ENCODE results near the gene FBN1.

FBN1 gene

GRCh38 chr15:48636511-48636910, 9.0 kb downstream of the FBN1 start:
- no peak overlapping the region for H2BK12ac ChIP-seq (ENCODE audit: low read length)
- H4K8ac ChIP-seq (ENCODE audit: low read depth, low read length): no peak overlapping the region
- H3K36me3 ChIP-seq (replicated peaks in 1 of 2; ENCODE audit: control insufficient read depth in 2 of 2, insufficient read depth in 2 of 2, low read length in 2 of 2): no peaks in the 10 kb centered on the region
- H3K27me3 ChIP-seq (ENCODE audit: control insufficient read depth in 3 of 3, insufficient read depth in 3 of 3, low read depth in 1 of 3, low read length in 3 of 3): no peaks in the 10 kb centered on the region
- no peak overlapping the region for H2AK5ac ChIP-seq (ENCODE audit: low read depth, low read length)
- H3K9ac ChIP-seq (ENCODE audit: low read depth, low read length, poor library complexity): no peak overlapping the region
- no peak overlapping the region for H3K4ac ChIP-seq (ENCODE audit: low read length)
- H3K4me2 ChIP-seq (ENCODE audit: insufficient read depth, low read length, poor library complexity, severe bottlenecking): no peak overlapping the region
- DNase-seq (ENCODE audit: low spot score): no peak
- no peak overlapping the region for H4K91ac ChIP-seq (ENCODE audit: low read depth, low read length, poor library complexity)
- H2BK5ac ChIP-seq (ENCODE audit: low read length): no peak overlapping the region
- no peaks in the 10 kb centered on the region for H3K4me1 ChIP-seq (ENCODE audit: control insufficient read depth in 2 of 2, insufficient read depth in 1 of 2, low read depth in 1 of 2, low read length in 2 of 2)
- H3K9me3 ChIP-seq (replicated peaks in 1 of 2; ENCODE audit: control insufficient read depth in 2 of 2, insufficient read depth in 1 of 2, low read depth in 1 of 2, low read length in 2 of 2): no peaks in the 10 kb centered on the region
- no peak overlapping the region for H3K14ac ChIP-seq (ENCODE audit: low read length)
- H3K79me1 ChIP-seq (ENCODE audit: low read depth, low read length): no peaks in the 10 kb centered on the region
- no peak overlapping the region for H3K4me3 ChIP-seq (ENCODE audit: low read length in 2 of 2)
- H3K23ac ChIP-seq (ENCODE audit: low read depth, low read length, poor library complexity): no peak overlapping the region
- no peak overlapping the region for H3K18ac ChIP-seq (ENCODE audit: low read length)
- H2BK15ac ChIP-seq (ENCODE audit: low read length): no peak overlapping the region
- H2BK120ac ChIP-seq (ENCODE audit: low read depth, low read length): no peak overlapping the region
- no CpG with 5 or more reads among the region's 5 CpGs for WGBS, 2 donors (ENCODE audit: extremely low coverage in 2 of 2, insufficient read length in 2 of 2, insufficient replicate concordance in 1 of 2)
- no peak overlapping the region for H3K27ac ChIP-seq (replicated peaks; ENCODE audit: low read length)
- H2AFZ ChIP-seq (ENCODE audit: low read length): no peak overlapping the region

- no peak overlapping the region for H3K23ac ChIP-seq (ENCODE audit: low read depth, low read length, poor library complexity)
- no peak overlapping the region for H4K8ac ChIP-seq (ENCODE audit: low read depth, low read length)
- H3K14ac ChIP-seq (ENCODE audit: low read length): no peak overlapping the region
- H3K4me2 ChIP-seq (ENCODE audit: insufficient read depth, low read length, poor library complexity, severe bottlenecking): no peak overlapping the region
- no peak overlapping the region for H2AFZ ChIP-seq (ENCODE audit: low read length)
- no peak overlapping the region for H2BK15ac ChIP-seq (ENCODE audit: low read length)
- WGBS, 2 donors (ENCODE audit: extremely low coverage in 2 of 2, insufficient read length in 2 of 2, insufficient replicate concordance in 1 of 2): no CpG with 5 or more reads among the region's 2 CpGs
- H2AK5ac ChIP-seq (ENCODE audit: low read depth, low read length): no peak overlapping the region
- H3K9ac ChIP-seq (ENCODE audit: low read depth, low read length, poor library complexity): no peak overlapping the region
- no peaks in the 10 kb centered on the region for H3K9me3 ChIP-seq (replicated peaks in 1 of 2; ENCODE audit: control insufficient read depth in 2 of 2, insufficient read depth in 1 of 2, low read depth in 1 of 2, low read length in 2 of 2)
- no peak overlapping the region for H2BK120ac ChIP-seq (ENCODE audit: low read depth, low read length)
- no peak overlapping the region for H2BK5ac ChIP-seq (ENCODE audit: low read length)
- H2BK12ac ChIP-seq (ENCODE audit: low read length): no peak overlapping the region
- no peaks in the 10 kb centered on the region for H3K27me3 ChIP-seq (ENCODE audit: control insufficient read depth in 3 of 3, insufficient read depth in 3 of 3, low read depth in 1 of 3, low read length in 3 of 3)
- H3K36me3 ChIP-seq (replicated peaks in 1 of 2; ENCODE audit: control insufficient read depth in 2 of 2, insufficient read depth in 2 of 2, low read length in 2 of 2): no peaks in the 10 kb centered on the region
- no peak overlapping the region for H4K91ac ChIP-seq (ENCODE audit: low read depth, low read length, poor library complexity)
- H3K79me1 ChIP-seq (ENCODE audit: low read depth, low read length): no peaks in the 10 kb centered on the region
- no peak overlapping the region for H3K27ac ChIP-seq (replicated peaks; ENCODE audit: low read length)
- DNase-seq (ENCODE audit: low spot score): no peak
- no peak overlapping the region for H3K18ac ChIP-seq (ENCODE audit: low read length)
- peaks cover 3 to 4% of the 10 kb centered on the region in 2 donors for H3K4me1 ChIP-seq (ENCODE audit: control insufficient read depth in 2 of 2, insufficient read depth in 1 of 2, low read depth in 1 of 2, low read length in 2 of 2)
- H3K4me3 ChIP-seq (ENCODE audit: low read length in 2 of 2): no peak overlapping the region
- no peak overlapping the region for H3K4ac ChIP-seq (ENCODE audit: low read length)
Measured at GRCh38 chr15:48634893-48635292, 10.6 kb downstream of the FBN1 start.

GRCh38 chr15:48634096-48634495, 11.4 kb downstream of the FBN1 start:
- H3K18ac ChIP-seq (ENCODE audit: low read length): no peak overlapping the region
- H4K91ac ChIP-seq (ENCODE audit: low read depth, low read length, poor library complexity): no peak overlapping the region
- H2BK120ac ChIP-seq (ENCODE audit: low read depth, low read length): no peak overlapping the region
- no peaks in the 10 kb centered on the region for H3K27me3 ChIP-seq (ENCODE audit: control insufficient read depth in 3 of 3, insufficient read depth in 3 of 3, low read depth in 1 of 3, low read length in 3 of 3)
- H2BK15ac ChIP-seq (ENCODE audit: low read length): no peak overlapping the region
- H3K36me3 ChIP-seq (replicated peaks in 1 of 2; ENCODE audit: control insufficient read depth in 2 of 2, insufficient read depth in 2 of 2, low read length in 2 of 2): no peaks in the 10 kb centered on the region
- no peak overlapping the region for H4K8ac ChIP-seq (ENCODE audit: low read depth, low read length)
- DNase-seq (ENCODE audit: low spot score): no peak
- no peak overlapping the region for H2BK5ac ChIP-seq (ENCODE audit: low read length)
- H3K79me1 ChIP-seq (ENCODE audit: low read depth, low read length): no peaks in the 10 kb centered on the region
- H3K27ac ChIP-seq (replicated peaks; ENCODE audit: low read length): no peak overlapping the region
- H2AFZ ChIP-seq (ENCODE audit: low read length): no peak overlapping the region
- H3K9ac ChIP-seq (ENCODE audit: low read depth, low read length, poor library complexity): no peak overlapping the region
- H3K9me3 ChIP-seq (replicated peaks in 1 of 2; ENCODE audit: control insufficient read depth in 2 of 2, insufficient read depth in 1 of 2, low read depth in 1 of 2, low read length in 2 of 2): no peaks in the 10 kb centered on the region
- no peak overlapping the region for H3K4ac ChIP-seq (ENCODE audit: low read length)
- H3K23ac ChIP-seq (ENCODE audit: low read depth, low read length, poor library complexity): no peak overlapping the region
- no peak overlapping the region for H3K14ac ChIP-seq (ENCODE audit: low read length)
- H2BK12ac ChIP-seq (ENCODE audit: low read length): no peak overlapping the region
- WGBS, 2 donors (ENCODE audit: extremely low coverage in 2 of 2, insufficient read length in 2 of 2, insufficient replicate concordance in 1 of 2): no CpG with 5 or more reads among the region's 3 CpGs
- H3K4me2 ChIP-seq (ENCODE audit: insufficient read depth, low read length, poor library complexity, severe bottlenecking): no peak overlapping the region
- no peak overlapping the region for H2AK5ac ChIP-seq (ENCODE audit: low read depth, low read length)
- H3K4me1 ChIP-seq (ENCODE audit: control insufficient read depth in 2 of 2, insufficient read depth in 1 of 2, low read depth in 1 of 2, low read length in 2 of 2): peaks cover 3 to 4% of the 10 kb centered on the region in 2 donors
- H3K4me3 ChIP-seq (ENCODE audit: low read length in 2 of 2): no peak overlapping the region

GRCh38 chr15:48632651-48633050, 12.9 kb downstream of the FBN1 start:
- no peaks in the 10 kb centered on the region for H3K79me1 ChIP-seq (ENCODE audit: low read depth, low read length)
- H2BK15ac ChIP-seq (ENCODE audit: low read length): no peak overlapping the region
- no peak overlapping the region for H3K23ac ChIP-seq (ENCODE audit: low read depth, low read length, poor library complexity)
- no peaks in the 10 kb centered on the region for H3K36me3 ChIP-seq (replicated peaks in 1 of 2; ENCODE audit: control insufficient read depth in 2 of 2, insufficient read depth in 2 of 2, low read length in 2 of 2)
- no CpG with 5 or more reads among the region's 1 CpG for WGBS, 2 donors (ENCODE audit: extremely low coverage in 2 of 2, insufficient read length in 2 of 2, insufficient replicate concordance in 1 of 2)
- H2AK5ac ChIP-seq (ENCODE audit: low read depth, low read length): no peak overlapping the region
- no peaks in the 10 kb centered on the region for H3K9me3 ChIP-seq (replicated peaks in 1 of 2; ENCODE audit: control insufficient read depth in 2 of 2, insufficient read depth in 1 of 2, low read depth in 1 of 2, low read length in 2 of 2)
- no peak overlapping the region for H3K4me2 ChIP-seq (ENCODE audit: insufficient read depth, low read length, poor library complexity, severe bottlenecking)
- no peak overlapping the region for H2BK12ac ChIP-seq (ENCODE audit: low read length)
- no peak overlapping the region for H4K91ac ChIP-seq (ENCODE audit: low read depth, low read length, poor library complexity)
- DNase-seq (ENCODE audit: low spot score): no peak
- H3K4me1 ChIP-seq (ENCODE audit: control insufficient read depth in 2 of 2, insufficient read depth in 1 of 2, low read depth in 1 of 2, low read length in 2 of 2): peaks cover 6 to 7% of the 10 kb centered on the region in 2 donors
- no peak overlapping the region for H2BK120ac ChIP-seq (ENCODE audit: low read depth, low read length)
- H3K4me3 ChIP-seq (ENCODE audit: low read length in 2 of 2): no peak overlapping the region
- H2BK5ac ChIP-seq (ENCODE audit: low read length): no peak overlapping the region
- no peak overlapping the region for H3K27ac ChIP-seq (replicated peaks; ENCODE audit: low read length)
- no peak overlapping the region for H3K14ac ChIP-seq (ENCODE audit: low read length)
- H3K18ac ChIP-seq (ENCODE audit: low read length): no peak overlapping the region
- no peak overlapping the region for H4K8ac ChIP-seq (ENCODE audit: low read depth, low read length)
- no peak overlapping the region for H3K9ac ChIP-seq (ENCODE audit: low read depth, low read length, poor library complexity)
- no peak overlapping the region for H2AFZ ChIP-seq (ENCODE audit: low read length)
- no peak overlapping the region for H3K4ac ChIP-seq (ENCODE audit: low read length)
- no peaks in the 10 kb centered on the region for H3K27me3 ChIP-seq (ENCODE audit: control insufficient read depth in 3 of 3, insufficient read depth in 3 of 3, low read depth in 1 of 3, low read length in 3 of 3)
